ENCODE results near the gene SMIM38.
"Not testable (repeated sequence)": the region's sequence is repeated elsewhere in the genome, so short reads cannot be mapped to it uniquely, and the experiment has no call there.

The SMIM38 gene

DNA sequence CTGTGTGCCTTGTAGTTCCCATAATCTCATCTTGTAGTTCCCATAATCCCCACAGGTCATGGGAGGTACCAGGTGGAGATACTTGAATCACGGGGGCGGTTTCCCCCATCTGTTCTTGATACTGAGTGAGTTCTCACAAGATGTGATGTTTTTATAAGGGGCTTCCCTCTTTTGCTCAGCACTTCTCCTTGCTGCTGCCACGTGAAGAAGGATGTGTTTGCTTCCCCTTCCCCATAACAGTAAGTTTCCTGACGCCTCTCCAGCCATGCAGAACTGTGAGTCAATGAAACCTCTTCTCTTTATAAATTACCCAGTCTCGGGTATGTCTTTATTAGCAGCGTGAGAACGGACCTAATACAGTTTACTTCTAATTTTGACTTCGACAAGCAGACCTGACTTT, 14.0 kb upstream of the SMIM38 start:
- DNase-seq, result no peak

DNA sequence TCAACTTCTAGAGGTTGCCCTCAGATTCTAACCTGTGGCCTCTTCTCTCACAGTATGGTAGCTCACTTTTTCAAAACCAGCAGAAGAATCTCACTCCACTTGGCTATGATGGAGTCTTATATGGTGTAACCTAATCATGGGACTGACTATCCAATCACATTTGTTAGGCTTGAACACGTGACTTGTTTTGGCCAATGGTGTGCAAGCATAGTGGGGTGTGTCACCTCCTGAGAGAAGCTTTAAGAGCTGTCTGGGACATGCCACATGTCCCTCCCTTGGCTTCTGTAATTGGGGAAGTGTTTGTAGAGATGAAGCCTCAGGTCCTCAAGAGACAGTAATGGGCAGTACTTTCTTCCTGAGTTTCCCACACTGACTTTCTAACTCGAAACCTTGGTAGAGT, 12.8 kb upstream of the SMIM38 start:
- DNase-seq, result no peak

DNA sequence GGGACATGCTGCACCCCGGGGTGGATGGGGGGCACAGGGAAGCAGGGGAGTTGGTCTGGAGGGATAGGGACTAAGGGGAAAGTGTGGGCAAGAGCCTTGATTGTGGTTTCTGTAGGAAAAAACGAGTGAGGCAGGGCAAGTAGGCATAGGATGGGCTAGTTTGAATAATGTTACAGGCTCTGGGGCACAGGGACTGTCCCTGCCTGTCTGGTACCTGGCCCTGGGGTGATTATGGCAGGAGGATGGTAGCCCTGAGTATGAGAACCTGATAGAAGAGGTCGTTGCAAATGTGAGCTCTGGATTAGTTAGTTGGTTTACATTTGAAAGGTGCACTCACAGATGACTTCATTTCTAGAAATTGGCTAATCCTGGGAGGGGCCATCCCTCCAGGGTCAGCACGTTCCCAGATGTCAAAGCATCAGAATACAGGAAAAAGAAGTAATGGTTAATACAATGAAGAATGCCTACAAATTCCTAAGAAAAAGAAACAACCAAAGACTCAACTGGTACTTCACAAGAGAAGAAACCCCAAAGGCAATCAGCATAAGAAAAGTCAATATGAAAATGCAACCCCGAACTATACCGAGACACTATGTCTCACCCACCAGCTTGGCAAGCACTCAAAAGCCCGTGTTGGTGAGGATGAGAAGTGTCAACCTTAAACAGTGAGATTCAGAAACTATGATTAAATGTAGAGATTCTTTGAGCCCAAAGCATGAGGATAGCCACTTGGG, 11.3 kb upstream of the SMIM38 start:
- DNase-seq, result no peak

DNA sequence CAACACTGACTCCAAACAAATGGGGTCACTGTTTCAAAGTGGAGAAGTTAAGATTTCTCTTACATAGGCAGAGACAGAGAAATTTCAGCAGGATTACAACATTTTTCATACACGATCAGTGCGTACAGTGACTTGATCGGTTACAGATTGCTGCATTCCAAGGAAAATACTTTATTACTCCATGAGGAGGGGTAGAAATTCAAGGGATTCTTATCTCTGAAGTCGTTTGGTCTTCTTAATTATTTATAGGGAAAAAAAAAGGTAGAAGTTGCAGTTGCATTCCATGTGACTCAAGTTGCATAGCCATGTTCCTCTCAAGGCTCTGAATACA, 10.7 kb upstream of the SMIM38 start:
- no peak for DNase-seq

DNA sequence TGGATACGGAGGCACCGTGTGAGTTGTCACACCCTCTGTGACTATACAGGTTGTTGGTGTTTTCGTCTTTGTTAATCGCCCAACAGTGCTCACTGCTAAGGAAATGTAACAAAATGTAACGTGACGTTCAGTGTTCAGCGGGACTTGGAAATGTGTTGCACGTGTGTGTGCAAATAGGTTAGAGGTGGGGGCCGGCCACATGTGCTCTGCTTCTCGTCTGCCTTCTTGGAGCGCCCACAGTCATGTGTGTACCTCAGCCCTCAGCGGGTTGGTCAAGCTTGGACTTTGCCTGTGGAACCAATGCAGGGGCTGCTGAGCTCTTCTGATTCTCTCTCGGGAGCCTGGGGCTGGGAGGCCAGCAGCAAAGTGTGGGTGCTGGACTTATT, 7.4 kb upstream of the SMIM38 start:
- DNase-seq, result no peak

DNA sequence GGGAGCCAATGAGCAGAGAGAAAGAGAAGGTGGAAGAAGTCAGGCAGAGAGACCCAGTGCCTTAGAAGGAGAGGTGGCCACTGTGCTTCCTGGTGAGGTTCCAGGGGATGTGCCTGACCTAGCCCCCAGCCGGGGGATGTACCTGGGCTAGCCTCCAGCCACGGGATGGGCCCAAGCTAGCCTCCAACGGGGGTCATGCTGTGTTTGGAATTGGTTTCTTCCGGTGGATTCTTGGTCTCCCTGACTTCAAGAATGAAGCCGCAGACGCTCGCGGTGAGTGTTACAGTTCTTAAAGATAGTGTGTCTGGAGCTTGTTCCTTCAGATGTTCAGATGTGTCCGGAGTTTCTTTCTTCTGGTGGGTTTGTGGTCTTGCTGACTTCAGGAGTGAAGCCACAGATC, 6.9 kb upstream of the SMIM38 start:
- no peak for DNase-seq

DNA sequence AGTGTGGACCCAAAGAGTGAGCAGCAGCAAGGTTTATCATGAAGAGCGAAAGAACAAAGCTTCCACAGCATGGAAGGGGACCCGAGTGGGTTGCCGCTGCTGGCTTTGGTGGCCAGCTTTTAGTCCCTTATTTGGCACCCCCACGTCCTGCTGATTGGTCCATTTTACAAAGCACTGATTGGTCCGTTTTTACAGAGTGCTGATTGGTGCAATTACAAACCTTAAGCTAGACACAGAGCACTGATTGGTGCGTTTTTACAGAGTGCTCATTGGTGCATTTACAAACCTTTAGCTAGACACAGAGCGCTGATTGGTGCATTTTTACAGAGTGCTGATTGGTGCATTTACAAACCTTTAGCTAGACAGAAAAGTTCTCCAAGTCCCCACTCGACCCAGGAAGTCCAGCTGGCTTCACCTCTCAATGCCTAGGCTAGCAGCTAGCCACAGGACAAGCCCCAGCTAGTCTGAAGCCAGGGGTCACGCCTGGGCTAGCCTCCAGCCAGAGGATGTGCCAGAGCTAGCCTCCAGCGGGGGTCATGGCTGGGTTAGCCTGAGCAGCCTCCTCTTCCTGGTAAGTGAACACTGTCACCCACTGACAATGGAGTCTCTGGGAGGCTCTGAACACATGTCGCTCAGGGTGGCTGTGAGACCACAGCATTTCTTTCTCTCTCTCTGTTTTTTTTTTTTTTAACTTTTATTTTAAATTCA, 6.2 kb upstream of the SMIM38 start:
- not testable (repeated sequence) for DNase-seq

DNA sequence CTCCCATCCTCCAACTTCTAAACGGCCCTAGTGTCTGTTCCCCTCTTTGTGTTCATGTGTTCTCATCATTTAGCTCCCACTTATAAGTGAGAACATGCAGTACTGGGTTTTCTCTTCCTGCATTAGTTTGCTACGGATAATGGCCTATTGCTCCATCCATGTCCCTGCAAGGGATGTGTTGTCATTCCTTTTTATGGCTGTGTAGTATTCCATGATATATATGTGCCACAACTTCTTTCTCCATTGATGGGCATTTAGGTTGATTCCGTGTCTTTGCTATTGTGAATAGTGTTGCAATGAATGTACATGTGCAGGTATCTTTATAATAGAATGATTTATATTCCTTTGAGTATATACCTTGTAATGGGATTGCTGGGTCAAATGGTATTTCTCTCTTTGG, 5.6 kb upstream of the SMIM38 start:
- no peak for DNase-seq

DNA sequence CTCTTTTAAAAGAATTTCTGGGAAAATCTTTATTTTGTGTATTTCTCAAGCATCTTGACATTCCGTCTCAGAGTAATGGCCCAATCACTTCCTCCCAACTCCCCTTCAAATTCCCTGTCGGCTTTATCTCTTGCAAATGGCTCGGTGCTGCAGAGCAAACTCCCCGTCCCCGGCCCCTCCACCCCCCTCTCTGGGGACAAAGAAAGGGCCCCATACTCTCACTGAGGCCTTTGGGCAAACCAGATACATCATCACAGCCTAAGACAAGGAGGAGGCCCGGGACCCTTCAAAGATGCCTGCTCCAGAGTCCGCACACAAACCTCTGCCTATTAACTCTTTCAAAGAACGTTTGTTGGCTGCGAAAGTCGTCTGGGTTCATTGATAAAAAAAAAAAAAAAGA, 3.9 kb upstream of the SMIM38 start:
- DNase-seq, result no peak

DNA sequence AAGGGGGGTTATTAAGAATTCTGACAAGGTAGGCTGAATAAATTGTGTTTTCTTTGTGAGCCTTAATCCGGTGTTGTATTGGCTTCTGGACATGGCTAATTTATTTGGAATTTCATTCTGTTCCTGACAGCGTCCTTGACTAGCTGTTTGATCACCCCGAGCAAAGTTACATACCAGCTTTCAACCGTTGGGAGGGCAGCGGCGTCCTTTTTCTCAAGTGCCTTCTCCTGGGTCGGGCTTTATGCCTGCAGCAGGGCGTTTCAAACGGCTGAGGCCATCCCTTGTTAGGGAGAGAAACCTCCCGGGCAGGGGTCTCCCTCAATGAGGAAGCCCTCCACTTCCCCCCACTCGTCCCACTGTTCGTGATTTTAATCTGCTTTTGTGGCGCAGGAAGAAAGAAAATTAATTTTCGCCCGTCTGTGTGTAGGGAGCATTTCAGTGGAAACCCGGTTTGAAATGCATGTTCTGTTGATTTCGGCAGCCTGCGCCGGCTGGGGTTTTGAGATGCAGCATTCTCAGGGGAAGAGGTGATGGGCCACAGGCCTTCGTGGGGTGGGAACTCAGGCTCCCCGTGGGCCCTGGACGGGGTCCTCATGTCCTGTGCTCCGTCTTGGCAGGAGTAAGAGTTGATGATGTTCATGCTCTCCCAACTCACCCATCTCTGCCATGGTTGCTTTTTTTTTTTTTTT, 2.9 kb upstream of the SMIM38 start:
- no peak for DNase-seq

DNA sequence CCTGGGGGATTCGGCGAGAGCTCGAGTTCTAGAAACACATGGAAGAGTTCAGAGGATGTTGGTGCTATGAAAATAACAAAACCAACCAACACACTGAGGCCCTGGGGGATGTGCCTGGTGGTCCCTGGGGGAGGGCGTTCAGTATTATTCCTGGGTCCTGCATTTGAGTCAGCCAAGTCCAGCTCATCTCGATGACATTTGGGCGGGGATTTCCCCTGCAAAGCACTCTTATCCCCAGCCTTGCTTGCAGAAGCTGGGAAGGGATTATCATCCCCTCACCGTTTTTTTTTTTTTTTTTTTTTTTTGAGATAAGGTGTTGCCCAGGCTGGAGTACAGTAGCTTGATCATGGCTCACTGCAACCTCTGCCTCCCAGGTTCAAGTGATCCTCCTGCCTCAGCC, 2.1 kb upstream of the SMIM38 start:
- DNase-seq, result no peak

DNA sequence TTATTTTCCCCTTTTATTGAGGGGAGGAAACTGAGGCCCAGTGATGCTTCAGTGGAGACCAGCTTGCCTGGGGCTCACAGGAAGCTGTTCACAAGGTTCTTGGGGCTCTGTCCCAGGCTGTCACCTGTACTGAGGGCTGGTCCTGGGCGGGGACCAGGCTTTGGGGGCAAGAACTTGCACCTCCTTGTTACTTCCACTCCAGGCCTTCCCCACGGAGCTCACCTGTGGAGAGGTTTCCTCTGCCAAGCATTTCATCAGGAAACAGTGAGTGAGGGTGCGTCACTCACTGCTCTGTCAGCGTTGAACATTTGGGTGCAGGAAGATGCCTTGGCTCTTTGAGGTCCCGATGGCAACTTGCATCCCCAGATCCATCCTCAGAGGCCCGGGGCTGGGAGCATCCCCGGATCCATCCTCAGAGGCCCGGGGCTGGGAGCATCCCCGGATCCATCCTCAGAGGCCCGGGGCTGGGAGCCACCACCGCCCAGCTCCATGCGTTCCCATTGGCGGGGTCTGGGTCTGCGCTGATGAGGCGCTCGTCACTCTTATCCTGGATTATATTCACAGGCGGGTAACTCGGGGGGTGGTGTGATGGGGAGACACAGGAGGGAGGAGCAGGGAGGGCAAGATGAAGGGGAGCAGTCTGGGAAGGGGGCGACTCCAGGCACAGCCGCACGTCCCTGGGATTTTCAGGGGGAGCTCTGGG, 1.4 kb upstream of the SMIM38 start:
- no peak for DNase-seq

DNA sequence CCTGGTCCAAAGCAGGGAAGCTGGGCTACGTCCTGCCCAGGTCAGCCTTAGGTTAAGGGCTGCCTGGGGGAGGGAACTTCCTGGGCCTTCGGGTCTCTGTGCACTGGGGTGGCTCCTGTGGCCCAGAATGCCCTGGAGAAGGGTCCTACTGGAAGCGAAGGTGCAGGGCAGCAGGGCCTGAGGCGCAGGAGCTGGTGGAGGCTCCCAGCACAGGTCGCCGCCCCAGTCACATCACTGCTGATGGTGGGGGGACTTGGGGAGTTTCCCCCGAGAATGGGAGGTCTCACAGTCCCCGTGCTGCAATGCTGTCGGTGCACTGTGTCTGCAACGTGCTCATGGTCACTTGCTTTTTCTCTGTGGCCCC, 815 bp upstream of the SMIM38 start:
- DNase-seq, result no peak

DNA sequence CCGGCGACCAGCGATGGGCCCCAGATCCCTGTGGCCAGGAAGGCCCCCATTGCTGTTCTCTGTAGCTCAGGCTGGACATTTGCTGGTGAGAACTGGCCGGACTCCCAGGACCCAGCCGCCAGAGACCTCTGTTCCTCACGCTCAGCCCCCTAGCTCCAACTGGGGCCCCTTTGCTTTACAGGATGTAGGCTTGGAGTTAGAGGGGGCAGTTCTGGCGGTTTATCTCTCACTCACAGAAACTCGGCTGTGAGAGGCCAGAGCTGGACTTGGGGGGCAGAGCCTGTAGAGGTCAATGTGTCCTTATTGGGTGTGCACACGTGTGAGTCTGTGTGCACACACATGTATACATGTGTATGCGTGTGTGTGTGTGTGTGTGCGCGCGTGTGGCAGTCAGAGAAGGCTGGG, 502 bp downstream of the SMIM38 start:
- no peak for DNase-seq

DNA sequence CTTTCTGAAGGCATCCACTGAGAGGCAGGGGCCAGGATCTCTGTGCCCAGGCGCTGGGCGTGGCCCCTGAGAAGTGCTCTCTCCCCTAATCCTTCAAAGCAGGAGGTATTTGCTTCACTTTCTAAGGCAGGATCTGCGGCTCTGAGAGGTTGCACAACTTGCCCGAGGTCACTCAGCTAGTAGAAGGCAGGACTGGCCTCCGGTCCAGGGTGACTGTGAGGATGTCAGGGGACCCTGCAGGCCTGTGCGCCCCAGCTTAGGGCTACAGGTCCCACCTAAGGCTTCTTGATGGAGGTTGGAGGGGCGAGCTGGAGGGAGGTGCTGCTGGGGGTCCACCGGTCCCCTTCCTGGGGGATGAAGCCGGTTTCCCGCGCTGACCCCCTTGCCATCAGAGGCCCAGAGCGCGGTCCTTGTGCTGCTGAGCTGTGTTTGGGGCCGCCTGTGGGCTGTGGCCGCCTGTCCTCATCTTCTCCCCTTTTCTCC, 979 bp downstream of the SMIM38 start:
- no peak for DNase-seq

DNA sequence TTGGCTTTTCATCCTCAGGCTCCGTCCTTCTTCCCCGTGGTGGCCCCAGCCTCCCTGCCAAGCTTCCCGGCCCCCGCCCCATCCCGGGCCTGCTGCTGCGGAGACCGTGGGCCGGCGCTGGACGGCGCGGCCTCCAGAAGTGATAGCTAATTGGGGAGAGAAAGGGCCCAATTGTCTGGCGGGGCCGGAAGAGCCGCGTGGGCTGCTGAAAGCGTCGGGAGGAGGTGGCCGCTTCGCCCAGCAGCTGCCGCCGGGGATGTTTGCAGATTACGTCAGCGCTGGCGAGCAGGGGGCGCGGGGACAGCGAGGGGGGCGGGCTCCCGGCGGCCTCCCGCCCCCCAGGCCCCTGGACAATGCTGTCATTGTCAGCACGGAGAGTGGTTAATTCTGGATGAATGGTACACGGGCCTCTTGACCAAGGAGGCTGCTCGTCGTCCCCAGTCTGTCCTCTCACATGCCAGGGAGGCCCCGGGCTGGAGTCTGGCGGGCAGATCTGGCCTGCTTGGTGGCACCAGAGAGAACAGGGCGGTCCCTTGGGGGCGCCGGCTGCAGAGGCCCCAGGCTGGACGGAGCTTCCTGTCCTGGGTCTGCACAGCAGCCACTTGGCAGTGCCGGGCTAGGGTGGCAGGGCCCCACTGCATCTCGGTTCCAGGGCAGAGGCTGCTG, 1.6 kb downstream of the SMIM38 start:
- no peak for DNase-seq

DNA sequence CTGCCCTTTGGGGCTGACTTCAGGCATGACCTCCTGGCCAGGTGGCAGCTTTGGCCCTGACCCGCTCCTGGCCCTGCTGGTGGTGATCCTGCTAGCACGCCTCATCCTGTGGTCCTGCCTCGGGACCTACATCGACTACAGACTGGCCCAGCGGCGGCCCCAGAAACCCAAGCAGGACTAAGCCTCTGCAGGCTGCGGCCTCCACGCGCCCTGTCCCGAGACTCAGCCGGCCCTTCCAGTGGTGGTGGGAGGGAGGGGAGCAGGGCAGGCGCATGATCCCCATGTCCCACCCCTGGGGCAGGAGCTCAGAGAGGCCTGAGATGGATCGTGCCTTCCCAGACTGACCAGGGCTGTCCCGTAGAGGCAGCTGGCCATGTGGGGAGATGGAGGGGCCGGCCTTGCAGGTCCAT, 2.1 kb downstream of the SMIM38 start:
- no peak for DNase-seq

DNA sequence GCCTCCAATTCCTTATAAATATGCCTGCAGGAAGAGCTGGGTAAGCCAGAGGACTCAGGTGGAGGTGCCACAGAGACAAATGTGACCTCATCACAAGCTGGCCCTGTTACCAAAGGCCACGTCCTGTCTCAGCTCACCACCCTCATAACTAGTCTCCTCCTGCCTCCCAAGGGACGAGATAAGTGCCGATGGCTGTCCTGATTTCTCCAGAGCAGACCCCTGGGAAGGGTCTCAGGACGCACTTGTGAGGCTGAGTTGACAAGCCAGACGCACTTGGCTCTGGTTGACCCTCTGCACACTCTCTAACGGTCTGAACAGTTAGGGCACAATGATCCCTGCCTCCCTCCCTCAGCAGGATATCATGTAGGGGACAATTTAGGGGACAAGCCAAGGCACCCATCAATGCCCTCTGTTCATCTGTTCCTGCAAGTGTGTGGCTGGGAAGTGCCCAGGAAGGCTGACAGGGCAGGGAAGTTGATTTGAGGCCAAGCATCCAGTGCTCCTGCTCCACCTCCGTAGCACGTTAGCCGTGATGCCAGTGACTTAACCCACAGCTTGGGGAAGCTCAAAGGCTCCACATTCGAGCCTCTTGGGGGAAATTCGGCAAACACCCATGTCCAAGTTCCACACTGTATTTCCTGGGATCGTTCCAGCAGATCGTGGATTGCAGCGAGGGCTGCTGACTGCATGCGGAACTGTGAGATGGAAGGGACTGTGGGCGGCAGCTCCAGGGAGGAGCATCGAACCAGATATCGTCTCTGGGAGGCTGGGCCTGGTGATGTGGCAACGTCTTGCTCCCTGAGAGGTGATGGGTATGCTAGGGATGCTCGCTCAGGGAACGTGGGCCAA, 2.8 kb downstream of the SMIM38 start:
- no peak for DNase-seq

DNA sequence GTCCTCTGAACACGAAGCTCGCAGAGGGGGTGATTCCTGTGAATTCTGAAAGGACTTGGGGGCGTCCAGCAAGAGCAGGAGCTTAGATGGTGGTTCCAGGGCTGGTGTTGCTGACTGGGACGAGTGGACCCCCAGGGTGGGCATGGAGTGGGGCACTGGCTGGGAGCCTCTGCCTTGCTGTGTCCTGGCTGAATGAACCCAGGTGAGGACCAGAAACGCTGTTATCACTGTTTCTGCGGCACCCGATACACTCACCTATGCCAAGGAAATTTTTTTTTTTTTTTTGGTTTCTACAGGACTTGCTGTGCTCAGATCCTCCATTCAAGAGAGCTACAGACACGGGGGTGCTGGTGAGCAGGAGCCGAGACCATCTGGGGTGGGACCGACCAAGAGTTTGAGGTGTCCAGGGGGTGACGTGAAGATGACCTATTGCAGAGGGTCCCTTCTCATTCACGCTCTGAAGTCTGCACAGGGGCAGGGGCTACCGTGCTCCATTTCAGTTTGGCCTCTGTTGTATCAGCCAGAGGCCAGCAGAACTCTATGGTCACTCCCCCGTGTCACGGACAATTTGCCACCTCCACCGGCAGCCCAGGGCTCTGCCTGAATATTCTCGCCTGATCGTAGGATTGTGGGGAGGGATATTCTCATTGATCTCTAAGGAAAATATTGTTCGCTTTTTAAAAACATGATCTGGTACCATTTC, 3.6 kb downstream of the SMIM38 start:
- DNase-seq, result no peak

DNA sequence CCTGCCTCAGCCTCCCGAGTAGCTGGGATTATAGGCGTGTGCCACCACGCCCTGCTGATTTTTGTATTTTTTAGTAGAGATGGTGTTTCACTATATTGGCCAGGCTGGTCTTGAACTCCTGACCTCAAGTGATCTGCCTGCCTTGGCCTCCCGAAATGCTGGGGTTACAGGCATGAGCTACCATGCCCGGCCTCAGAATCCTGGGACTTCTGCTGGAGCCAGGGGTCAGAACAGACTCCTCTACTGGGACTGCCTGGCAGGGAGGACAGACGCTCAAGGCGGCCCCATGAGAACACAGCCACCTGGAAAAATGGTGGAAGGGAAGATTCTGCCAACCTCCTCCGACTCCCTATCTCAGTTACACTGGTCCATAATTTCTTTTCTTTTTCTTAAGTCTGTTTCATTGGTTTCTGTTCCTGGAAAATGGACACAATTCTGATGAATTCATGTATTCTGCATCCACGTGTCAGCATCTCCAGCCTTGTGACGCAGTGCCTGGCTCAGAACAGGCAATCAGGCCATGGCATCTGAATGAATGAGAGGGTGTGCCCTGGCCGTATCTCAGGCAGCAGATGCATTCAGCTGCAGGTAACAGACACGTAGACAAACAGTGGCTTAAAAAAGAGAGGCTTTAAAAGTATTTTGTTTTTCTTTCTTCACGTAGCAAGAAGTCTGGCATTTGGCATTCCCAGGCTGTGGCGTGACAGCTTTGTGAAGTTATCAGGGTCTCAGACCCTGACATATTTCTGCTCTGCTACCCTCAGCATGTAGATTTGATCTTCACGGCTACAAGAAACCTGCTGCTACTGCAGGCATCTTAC, 4.8 kb downstream of the SMIM38 start:
- no peak for DNase-seq

DNA sequence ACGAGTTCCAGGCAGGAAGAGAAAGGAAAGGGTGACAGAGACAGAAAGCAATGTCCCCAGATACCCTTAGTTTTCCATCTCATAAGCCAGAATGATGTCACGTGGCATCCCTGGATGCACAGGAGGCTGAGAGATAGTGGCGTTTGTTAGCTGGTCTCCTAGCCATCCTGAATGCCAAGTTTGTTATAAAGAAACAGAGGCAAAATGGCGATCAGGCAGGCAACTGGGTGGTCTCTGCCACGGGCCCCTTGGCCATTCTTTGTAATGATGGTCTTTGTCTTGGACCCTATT, 5.3 kb downstream of the SMIM38 start:
- DNase-seq, result no peak

Data from activated effector memory CD4-positive, alpha-beta T cell treated with Interleukin-2 at 50 U/mL for 16 hours (primary cell).